GDM1 (cell line): ENCODE data around the gene CNFN.
"Not testable (repeated sequence)": the region's sequence is repeated elsewhere in the genome, so short reads cannot be mapped to it uniquely, and the experiment has no call there.

Source experiments
- DNase-seq: peaks from one replicate; lab custom pipeline; 2025; lab: John Stamatoyannopoulos, UW

The CNFN gene

DNA sequence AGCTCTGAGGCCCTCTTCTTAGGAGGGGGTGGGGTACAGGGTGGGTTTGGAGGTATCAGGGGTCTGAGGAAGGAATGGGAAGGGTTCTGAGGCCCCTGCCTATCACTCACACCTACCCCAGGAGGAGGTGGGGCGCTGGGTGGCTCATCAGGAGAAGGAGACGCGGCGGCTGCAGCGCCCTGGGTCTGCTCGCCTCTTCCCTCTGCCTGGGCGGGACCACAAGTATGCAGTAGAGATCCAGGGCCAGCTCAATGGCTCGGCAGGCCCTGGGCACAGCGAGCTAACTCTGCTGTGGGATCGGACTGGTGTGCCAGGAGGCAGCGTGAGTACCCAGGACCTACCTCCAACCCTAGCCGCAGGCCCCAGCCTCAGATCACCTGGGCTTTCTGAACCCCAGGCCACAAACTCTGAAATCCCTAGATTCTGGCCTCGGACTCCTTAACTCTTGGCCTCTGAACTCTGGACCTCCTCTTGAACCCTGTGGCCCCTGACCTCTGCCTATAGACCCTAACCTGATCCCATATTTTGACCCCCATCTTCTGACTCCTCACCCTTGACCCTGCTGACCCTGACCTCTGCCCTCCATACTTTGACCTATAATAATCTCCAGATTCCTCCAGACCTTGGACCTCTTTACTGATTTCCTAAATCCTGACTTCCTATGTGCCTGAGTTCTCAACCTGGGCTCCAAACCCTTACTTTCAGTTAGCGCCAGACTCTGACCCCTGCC lies 40.6 kb downstream of the CNFN start:
- DNase-seq: no peak

DNA sequence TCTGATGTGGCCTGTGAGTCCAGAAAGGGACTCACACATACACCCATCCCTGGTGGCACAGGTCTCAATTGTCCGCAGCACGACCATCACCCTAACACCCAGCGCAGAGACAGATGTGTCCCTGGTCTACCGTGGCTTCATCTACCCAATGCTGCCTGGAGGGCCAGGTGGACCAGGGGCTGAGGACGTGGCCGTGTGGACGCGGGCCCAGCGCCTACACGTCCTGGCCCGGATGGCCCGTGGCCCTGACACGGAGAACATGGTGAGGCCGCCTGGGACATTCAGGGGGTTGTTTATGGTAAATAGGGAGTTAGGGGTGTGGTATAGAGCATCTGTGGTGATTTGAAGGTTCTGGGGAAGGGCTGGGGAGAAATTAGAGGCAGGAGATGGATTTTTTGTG lies 41.9 kb downstream of the CNFN start:
- DNase-seq: no peak

DNA sequence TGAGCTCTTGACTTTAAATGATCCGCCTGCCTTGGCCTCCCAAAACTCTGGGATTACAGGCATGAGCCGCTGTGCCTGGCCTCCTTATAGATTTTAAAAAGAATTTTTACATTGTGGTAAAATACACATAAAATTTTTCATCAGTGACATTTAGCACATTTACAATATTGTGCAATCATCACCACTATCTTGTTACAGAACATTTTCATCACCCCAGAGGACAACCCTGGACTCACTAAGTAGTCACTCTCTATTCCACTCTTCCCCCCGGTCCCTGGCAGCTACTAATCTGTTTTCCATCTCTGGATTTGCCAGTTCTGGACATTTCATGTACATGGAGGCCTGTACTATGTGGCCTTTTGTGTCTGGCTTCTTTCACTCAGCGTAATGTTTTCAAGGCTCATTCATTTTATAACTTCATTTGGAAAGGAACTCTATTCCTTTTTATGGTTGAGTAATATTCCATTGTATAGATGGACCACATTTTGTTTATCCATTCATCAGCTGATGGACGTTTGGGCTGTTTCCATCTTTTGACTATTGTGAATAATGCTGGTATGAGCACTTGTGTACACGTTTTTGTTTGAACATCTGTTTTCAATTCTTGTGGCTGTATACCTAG lies 44.8 kb downstream of the CNFN start:
- no peak for DNase-seq

DNA sequence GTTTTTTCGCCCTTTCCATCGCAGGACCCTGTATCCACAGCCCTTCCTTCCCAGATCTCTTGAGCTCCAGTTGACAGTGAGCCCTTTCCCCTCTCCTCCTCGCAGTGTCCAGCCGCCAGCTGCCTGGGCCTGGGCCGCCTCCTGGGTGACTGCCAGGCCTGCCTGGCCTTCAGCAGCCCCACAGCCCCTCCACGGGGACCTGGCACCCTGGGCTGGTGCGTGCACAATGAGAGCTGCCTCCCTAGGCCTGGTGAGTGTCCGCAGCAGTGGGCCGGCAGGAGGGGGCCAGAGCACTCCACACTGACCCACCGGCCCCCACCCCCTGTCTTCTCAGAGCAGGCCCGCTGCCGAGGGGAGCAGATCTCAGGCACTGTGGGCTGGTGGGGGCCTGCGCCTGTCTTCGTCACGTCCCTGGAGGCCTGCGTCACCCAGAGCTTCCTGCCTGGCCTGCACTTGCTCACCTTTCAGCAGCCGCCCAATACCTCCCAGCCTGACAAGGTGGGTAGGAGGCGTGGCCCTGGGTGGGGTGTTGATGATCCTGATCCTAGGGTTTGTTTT lies 45.7 kb downstream of the CNFN start:
- no peak for DNase-seq

DNA sequence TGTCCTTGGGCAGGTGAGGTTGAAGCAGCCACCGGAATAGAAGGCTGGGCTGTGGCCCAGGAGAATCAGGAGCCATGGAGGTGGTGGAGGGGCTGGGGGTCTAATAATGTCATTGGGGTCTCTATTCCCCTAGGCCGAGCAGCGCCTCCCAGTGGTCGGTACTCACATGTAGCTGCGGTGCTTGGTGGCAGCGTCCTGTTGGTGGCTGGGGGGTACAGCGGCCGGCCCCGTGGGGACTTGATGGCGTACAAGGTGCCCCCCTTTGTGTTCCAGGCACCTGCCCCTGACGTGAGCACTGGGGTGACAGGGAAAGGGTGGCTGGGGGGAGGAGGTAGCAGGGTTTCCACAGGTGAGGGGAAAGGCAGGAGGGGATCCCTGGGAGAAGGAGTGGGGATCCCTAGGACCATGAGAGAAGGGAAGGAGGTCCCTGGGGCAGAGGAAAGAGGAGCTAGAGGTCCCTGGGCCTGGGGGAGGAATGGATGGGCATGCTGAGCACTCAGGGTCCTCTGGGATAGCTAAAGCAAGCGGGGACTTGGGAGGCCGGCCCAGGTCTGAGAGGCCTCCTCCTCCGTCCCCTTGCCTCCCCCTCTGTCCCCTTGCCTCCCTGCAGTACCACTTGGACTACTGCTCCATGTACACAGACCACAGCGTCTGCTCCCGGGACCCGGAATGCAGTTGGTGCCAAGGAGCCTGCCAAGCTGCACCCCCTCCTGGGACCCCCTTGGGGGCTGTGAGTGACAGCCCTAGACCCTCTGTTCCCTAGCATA lies 46.6 kb downstream of the CNFN start:
- no peak for DNase-seq

DNA sequence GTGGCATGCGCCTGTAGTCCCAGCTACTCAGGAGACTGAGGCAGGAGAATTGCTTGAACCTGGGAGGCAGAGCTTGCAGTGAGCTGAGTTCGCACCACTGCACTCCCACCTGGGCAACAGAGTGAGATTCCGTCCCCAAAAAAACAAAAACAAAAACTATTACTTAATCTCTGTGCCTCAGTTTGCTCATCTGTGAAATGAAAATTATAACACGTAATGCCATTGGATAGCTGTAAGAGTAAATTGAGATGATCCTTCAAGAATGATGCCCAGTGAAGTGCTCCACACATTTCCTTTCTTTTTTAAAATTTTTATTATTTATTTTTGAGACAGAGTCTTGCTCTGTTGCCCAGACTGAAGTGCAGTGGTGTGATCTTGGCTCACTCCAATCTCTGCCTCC lies 50.2 kb downstream of the CNFN start:
- not testable (repeated sequence) for DNase-seq

DNA sequence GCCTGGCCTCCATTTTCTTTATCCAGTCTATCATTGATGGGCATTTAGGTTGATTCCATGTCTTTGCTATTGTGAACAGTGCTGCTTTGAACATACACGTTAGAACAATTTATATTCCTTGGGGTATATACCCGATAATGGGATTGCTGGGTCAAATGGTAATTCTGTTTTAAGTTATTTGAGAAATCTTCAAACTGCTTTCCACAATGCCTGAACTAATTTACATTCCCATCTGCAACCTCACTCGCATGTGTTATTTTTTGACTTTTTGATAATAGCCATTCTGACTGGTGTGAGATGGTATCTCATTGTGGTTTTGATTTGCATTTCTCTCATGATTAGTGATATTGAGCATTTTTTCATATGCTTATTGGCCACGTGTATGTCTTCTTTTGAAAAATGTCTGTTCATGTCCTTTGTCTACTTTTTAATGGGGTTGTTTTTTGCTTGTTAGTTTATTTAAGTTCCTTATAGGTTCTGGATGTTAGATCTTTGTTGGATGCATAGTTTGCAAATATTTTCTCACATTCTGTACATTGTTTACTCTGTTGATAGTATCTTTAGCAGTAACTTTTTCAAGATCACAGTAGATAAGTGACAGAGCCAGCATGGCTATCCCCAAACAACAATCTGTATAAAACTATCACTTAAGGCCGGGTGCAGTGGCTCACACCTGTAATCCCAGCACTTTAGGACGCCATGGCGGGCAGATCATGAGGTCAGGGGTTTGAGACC lies 50.8 kb downstream of the CNFN start:
- not testable (repeated sequence) for DNase-seq
